Activated CD4-positive, alpha-beta memory T cell treated with anti-CD3 and anti-CD28 coated beads, Interleukin-2, amount 10 ng/mL, durations not matched to agents 7 days and 5 days (primary cell): ENCODE data around the gene SLC26A6. TPM values are rescaled to one million over a fixed set of nuclear protein-coding genes. Genes with fewer than 3 reads are reported as not detected.

Experiments used
- CTCF ChIA-PET: fragments of 350-600 bp; sonication (Branson Sonifier 250); formaldehyde crosslinking; loops from one replicate; lab custom pipeline; 2021; ENCODE audit warnings: antibody characterized with exemption, inconsistent platforms; lab: Charles Lee
- POLR2A ChIA-PET: fragments of 350-600 bp; sonication (Branson Sonifier 250); formaldehyde crosslinking; loops from one replicate; lab custom pipeline; 2021; ENCODE audit warnings: antibody characterized with exemption; lab: Charles Lee
- DNase-seq: peaks from one replicate; pipeline ENCODE4 v3.0.0-alpha.2; 2020
- H3K27ac Mint-ChIP-seq: one replicate; pipeline ENCODE4 v1.8.0; 2021; ENCODE audit warnings: mild to moderate bottlenecking, mixed read lengths
- H3K27me3 Mint-ChIP-seq: one replicate; pipeline ENCODE4 v1.8.0; 2021; ENCODE audit warnings: mixed read lengths
- H3K36me3 Mint-ChIP-seq: one replicate; pipeline ENCODE4 v1.8.0; 2021; ENCODE audit warnings: low read depth, mixed read lengths
- H3K4me1 Mint-ChIP-seq: one replicate; pipeline ENCODE4 v1.8.0; 2021; ENCODE audit warnings: mixed read lengths
- H3K4me3 Mint-ChIP-seq: one replicate; pipeline ENCODE4 v1.8.0; 2021; ENCODE audit warnings: mild to moderate bottlenecking, mixed read lengths
- H3K9me3 Mint-ChIP-seq: one replicate; pipeline ENCODE4 v1.8.0; 2021; ENCODE audit warnings: mixed read lengths
- total RNA-seq, 2 experiments: library from RNA; stranded (reverse); gene quantifications; one replicate each; pipeline ENCODE4 v1.2.3, GENCODE V29; 2021

Gene SLC26A6
- total RNA-seq = 10 to 100 TPM; 55.4 to 56.0 TPM

DNA sequence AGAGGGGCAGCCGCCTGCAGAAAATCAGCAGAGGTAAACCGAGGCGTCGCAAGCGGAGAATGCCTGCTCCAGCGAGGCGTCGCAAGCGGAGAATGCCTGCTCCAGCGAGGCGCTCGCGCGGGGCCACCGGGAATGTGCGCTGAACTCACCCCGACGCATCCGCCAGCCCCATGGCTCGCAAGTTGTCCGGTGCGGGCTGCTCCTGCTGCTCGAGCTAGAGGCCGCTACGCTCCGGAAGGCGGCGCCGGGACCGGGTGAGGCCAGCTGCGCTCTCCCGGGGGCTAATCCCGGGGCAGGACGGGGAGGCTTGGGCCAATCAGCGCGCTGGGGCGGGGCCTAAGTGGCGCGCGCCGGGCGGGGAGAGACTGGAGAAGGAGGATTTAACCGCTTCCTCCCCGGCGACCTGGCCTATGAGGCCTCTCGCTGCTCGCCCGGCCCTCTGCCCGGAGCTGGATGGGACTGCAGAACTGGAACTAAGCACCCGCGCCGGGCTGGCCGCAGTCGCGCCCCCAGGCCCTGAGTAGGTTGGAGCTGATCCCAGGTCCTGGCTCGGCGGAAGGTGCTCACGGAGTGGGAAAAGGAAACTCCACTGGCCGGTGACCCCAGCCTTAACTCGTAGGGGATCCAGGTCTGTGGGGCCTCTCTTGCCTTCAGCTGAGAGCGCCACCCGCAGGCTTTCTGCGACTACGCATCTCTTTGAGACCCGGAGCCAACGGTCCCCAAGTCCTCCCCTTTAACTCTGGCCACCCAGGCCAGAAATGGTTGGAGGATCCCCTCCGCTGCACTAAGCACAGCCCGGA lies at the start of gene SLC26A6:
Gene SLC26A6, minus strand, starts transcription at position 240 of the 800 bp plus-strand sequence. Its CDS starts 68 bp downstream, at position 172.
- peak; percentile 96 for DNase-seq
- H3K9me3 Mint-ChIP-seq = no peaks in the 10 kb centered on the region
- H3K27me3 Mint-ChIP-seq = no peaks in the 10 kb centered on the region
- peaks cover 11% of the 10 kb centered on the region for H3K36me3 Mint-ChIP-seq
- H3K4me1 Mint-ChIP-seq = peaks cover 31% of the 10 kb centered on the region
- H3K4me3 Mint-ChIP-seq = peak within 1 kb of the TSS; percentile 91
- peak within 1 kb of the TSS; percentile 87 for H3K27ac Mint-ChIP-seq
- ChIA-PET POLR2A (interaction anchor here (0.7 to 3.0 kb wide), 17 partner anchors 9 to 458 kb away, joined by 3 to 25 read pairs (median 5); partner anchors contain the start of genes CELSR3, IP6K2, PFKFB4 and QRICH1), CTCF (interaction anchor here (0.7 to 2.9 kb wide), 18 partner anchors 11 to 372 kb away, joined by 3 to 27 read pairs (median 4); partner anchors contain the start of genes CCDC51, CELSR3, NCKIPSD and PFKFB4)

GRCh38 chr3:48684480-48685143 lies 49.4 kb upstream of the SLC26A6 start:
- H3K27ac Mint-ChIP-seq = peak overlapping the region; percentile 80
- CTCF ChIA-PET = interaction anchor here (0.6 to 1.5 kb wide), 12 partner anchors 16 to 410 kb away, joined by 3 to 4 read pairs (median 3); partner anchors contain the start of gene PRKAR2A
- POLR2A ChIA-PET = interaction anchor here (0.6 to 2.2 kb wide), 9 partner anchors 9 to 361 kb away, joined by 3 to 7 read pairs (median 4); partner anchors contain the start of genes CELSR3, PRKAR2A and WDR6
- H3K36me3 Mint-ChIP-seq = peaks cover 55% of the 10 kb centered on the region
- H3K4me3 Mint-ChIP-seq = peak overlapping the region; percentile 90
- H3K4me1 Mint-ChIP-seq = peaks cover 42% of the 10 kb centered on the region
- no peaks in the 10 kb centered on the region for H3K27me3 Mint-ChIP-seq
- no peaks in the 10 kb centered on the region for H3K9me3 Mint-ChIP-seq
- DNase-seq = no peak

GRCh38 chr3:48684054-48684349 lies 48.7 kb upstream of the SLC26A6 start:
- DNase-seq = no peak
- H3K4me1 Mint-ChIP-seq = peaks cover 47% of the 10 kb centered on the region
- H3K9me3 Mint-ChIP-seq = no peaks in the 10 kb centered on the region
- H3K36me3 Mint-ChIP-seq = peaks cover 57% of the 10 kb centered on the region
- H3K4me3 Mint-ChIP-seq = peak overlapping the region; percentile 56
- ChIA-PET POLR2A (interaction anchor here (0.6 to 2.2 kb wide), 6 partner anchors 8 to 360 kb away, joined by 3 to 7 read pairs (median 4); partner anchors contain the start of genes PRKAR2A and WDR6), CTCF (interaction anchor here (0.8 to 1.5 kb wide), 6 partner anchors 18 to 410 kb away, joined by 3 to 4 read pairs (median 4); no protein-coding TSS in a partner anchor)
- no peak overlapping the region for H3K27ac Mint-ChIP-seq
- no peaks in the 10 kb centered on the region for H3K27me3 Mint-ChIP-seq

GRCh38 chr3:48682786-48683185 lies 47.5 kb upstream of the SLC26A6 start:
- H3K4me3 Mint-ChIP-seq = no peak overlapping the region
- ChIA-PET POLR2A (interaction anchor here (0.6 to 2.2 kb wide), 3 partner anchors 18 to 76 kb away, joined by 3 to 7 read pairs (median 3); no protein-coding TSS in a partner anchor), CTCF (interaction anchor here (0.7 kb wide), 1 partner anchor 33 kb away, joined by 3 read pairs; no protein-coding TSS in a partner anchor)
- H3K9me3 Mint-ChIP-seq = no peaks in the 10 kb centered on the region
- peaks cover 57% of the 10 kb centered on the region for H3K36me3 Mint-ChIP-seq
- no peak overlapping the region for H3K27ac Mint-ChIP-seq
- H3K4me1 Mint-ChIP-seq = peaks cover 51% of the 10 kb centered on the region
- DNase-seq = no peak
- no peaks in the 10 kb centered on the region for H3K27me3 Mint-ChIP-seq

DNA sequence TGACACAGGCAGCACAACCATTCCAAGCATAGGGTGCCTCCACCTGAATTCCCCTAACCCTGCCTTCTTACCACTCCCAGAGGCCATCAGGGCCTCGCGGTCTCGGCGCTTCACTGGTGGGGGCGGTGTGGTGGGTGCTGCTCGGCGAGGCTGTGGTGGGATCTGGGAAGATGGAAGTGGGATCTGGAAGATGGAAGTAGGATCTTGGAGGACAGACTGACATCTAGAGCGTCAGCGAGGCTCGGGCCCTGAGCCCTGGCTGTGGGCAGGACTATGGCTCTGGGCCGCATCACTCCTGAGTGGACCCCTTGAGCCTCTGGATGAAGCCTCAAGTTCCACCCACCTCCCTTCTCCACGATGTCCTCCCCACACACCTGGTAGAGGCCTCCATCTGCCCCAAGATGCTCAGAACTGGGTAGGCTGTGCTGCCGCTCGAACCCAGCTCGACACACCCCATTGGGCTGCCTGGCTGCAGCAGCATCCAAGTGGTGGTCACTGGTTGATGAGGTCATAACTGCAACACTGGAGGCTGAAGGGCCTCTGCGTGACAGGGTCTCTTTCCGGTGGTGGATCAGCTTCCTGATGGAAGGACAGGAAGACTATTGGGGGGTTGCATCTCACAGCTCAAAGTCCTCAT lies 46.8 kb upstream of the SLC26A6 start:
- DNase-seq = no peak
- peaks cover 51% of the 10 kb centered on the region for H3K4me1 Mint-ChIP-seq
- no peak overlapping the region for H3K4me3 Mint-ChIP-seq
- ChIA-PET CTCF (no interaction called here), POLR2A (no interaction called here)
- H3K27me3 Mint-ChIP-seq = no peaks in the 10 kb centered on the region
- no peak overlapping the region for H3K27ac Mint-ChIP-seq
- H3K9me3 Mint-ChIP-seq = no peaks in the 10 kb centered on the region
- peaks cover 60% of the 10 kb centered on the region for H3K36me3 Mint-ChIP-seq

GRCh38 chr3:48681541-48681880 lies 46.2 kb upstream of the SLC26A6 start:
- Mint-ChIP-seq H3K4me1 (peaks cover 49% of the 10 kb centered on the region), H3K27ac (no peak overlapping the region), H3K27me3 (no peaks in the 10 kb centered on the region), H3K36me3 (peaks cover 59% of the 10 kb centered on the region), H3K9me3 (no peaks in the 10 kb centered on the region), H3K4me3 (no peak overlapping the region)
- POLR2A ChIA-PET = interaction anchor here (1.0 kb wide), 1 partner anchor 19 kb away, joined by 3 read pairs; no protein-coding TSS in a partner anchor
- no peak for DNase-seq
- CTCF ChIA-PET = no interaction called here

DNA sequence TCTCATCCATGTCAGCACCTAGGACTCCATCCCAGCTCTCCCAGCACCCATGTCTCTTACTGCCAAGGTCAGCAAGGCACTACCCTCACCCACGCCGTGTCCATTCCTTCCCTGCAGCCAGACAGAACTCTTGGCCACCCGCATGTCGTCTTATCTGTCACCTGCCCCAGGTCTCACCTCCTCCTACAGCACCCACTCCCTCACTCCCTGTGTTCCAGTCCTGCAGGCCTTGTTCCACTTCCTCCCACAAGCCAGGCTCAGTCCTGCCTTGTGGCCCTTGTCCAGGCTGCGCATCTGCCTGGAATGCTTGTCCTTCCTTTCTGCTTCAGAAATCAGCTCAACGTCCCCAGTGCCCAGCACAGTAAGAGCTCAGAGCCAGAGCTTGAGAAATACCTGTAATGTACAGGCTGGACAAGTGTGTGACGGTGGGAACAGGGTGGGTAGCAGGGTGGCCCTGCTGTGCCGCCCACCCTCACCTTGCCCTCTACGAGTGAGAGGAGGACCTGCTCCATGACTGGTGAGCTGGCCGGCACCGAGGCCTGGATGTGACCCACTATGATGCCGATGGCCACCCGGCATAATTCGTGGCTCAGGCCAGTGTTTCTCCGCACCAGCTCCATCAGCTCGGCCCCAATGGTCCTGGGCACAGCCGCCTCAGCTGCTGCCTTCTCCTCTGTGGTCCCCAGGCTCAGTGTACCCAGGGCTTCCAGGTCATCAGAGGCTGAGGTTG lies 45.7 kb upstream of the SLC26A6 start:
- ChIA-PET CTCF (no interaction called here), POLR2A (interaction anchor here (1.0 kb wide), 1 partner anchor 19 kb away, joined by 3 read pairs; no protein-coding TSS in a partner anchor)
- Mint-ChIP-seq H3K9me3 (no peaks in the 10 kb centered on the region), H3K27me3 (no peaks in the 10 kb centered on the region), H3K36me3 (peaks cover 64% of the 10 kb centered on the region), H3K4me3 (no peak overlapping the region), H3K4me1 (peaks cover 44% of the 10 kb centered on the region), H3K27ac (peak overlapping the region; percentile 16)
- DNase-seq = no peak

DNA sequence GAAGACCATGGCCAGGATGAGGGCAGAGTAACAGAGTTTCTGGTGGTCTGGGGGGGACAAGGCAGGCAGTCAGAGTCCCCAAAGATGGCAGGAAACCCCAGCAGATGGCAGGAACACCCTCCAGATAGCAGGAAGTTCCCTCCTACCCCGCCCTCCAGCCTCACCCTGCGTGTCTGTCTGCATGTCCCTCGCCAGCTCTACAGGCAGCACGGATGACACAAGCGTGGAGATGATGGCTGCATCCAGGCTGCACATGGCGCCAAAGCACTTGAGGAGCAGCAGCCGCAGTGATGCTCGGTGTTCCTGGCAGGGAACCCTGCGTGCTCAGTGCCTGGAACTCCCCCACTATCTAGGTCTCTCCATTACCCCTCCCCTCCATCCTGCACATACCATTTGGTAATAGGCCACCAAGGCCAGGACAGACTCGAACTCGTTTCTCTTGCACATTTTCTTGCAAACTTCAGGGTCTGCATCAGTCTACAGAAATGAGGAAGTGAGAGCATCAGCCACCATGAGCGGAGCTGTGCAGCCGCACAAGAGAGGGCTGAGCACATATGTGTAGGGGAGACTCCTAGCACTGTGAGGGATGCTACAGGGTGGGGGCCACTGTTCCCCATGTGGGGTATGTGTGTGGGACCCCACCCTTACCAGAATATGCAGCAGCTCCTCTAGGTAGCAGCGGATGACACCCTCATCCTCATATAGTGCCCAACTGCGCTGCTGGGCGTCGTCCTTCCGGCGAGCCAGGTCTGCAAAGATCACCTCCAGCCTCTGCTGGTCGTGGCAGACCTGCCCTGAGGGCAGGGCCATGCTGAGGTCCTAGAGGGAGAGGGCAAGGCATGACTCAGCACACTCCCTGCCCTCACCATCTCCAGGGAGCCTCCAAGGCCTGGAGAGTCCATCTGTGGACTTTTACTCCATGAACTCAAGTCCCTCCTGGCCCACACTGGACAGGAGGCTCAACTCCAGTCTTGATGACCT lies 44.4 kb upstream of the SLC26A6 start:
- H3K27ac Mint-ChIP-seq = peak overlapping the region; percentile 59
- POLR2A ChIA-PET = no interaction called here
- CTCF ChIA-PET = no interaction called here
- peaks cover 69% of the 10 kb centered on the region for H3K36me3 Mint-ChIP-seq
- peaks cover 37% of the 10 kb centered on the region for H3K4me1 Mint-ChIP-seq
- no peaks in the 10 kb centered on the region for H3K9me3 Mint-ChIP-seq
- H3K27me3 Mint-ChIP-seq = no peaks in the 10 kb centered on the region
- H3K4me3 Mint-ChIP-seq = no peak overlapping the region
- no peak for DNase-seq

DNA sequence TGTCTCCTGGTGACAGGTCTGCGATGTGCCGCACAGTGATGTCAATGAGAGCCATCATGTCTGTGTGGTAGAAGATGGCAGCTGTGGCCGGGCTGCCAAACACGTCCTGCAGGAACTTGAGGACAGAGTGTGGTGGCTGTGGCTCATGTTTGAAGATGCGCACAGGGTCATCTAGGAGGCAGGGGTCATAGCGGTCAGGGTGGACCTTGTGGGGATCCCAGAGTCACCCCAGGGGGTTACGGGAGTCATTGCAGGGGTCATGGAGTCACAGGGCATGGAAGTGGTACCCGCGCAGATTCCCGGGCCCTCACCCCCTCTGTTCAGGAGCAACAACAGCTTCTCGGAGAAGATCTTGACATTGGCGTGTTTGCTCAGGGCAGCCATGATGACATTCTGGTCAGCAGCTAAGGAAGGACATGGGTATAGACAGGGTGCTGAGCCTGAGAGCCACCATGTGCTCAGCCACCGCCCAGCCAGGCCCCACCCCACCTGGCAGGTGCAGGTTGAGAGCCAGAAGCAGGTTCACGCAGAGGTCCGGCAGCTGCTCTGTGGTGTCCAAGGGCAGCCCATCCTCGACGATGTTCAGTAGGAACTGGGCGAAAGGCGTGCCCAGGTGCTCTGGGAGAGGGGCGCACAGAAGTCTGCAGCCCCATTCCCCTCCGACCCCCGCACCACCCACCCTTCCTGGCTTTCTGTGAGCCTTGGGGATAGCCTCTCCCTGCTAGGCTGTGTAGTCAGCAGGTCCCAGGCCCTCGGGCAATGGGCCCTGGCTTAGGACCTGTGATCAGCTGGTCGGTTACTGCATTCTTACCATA lies 43.5 kb upstream of the SLC26A6 start:
- peaks cover 68% of the 10 kb centered on the region for H3K36me3 Mint-ChIP-seq
- no peaks in the 10 kb centered on the region for H3K27me3 Mint-ChIP-seq
- no peaks in the 10 kb centered on the region for H3K9me3 Mint-ChIP-seq
- peak overlapping the region; percentile 36 for H3K27ac Mint-ChIP-seq
- ChIA-PET POLR2A (no interaction called here), CTCF (no interaction called here)
- DNase-seq = no peak
- H3K4me3 Mint-ChIP-seq = no peak overlapping the region
- peaks cover 29% of the 10 kb centered on the region for H3K4me1 Mint-ChIP-seq

DNA sequence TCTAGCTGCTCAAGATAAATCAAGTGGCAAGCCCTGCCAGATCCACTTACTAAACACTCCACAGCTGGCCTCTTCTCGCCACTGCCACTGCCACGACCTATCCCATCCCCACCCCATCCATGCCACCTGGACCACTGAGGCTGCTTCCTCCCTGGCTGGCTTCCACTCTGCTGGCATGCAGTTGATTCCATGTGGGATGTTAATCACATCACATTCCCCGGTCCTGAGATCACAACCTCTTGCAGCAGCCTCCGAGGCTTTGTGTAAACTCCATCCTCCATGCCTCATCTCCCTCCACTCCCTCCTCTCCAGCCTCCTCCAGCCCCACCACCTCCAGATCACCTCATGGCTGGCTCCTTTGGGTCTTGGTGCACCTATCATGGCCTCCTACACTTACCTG lies 42.8 kb upstream of the SLC26A6 start:
- H3K36me3 Mint-ChIP-seq = peaks cover 68% of the 10 kb centered on the region
- ChIA-PET CTCF (no interaction called here), POLR2A (no interaction called here)
- H3K4me3 Mint-ChIP-seq = no peak overlapping the region
- H3K27me3 Mint-ChIP-seq = no peaks in the 10 kb centered on the region
- H3K4me1 Mint-ChIP-seq = peaks cover 23% of the 10 kb centered on the region
- no peak for DNase-seq
- no peak overlapping the region for H3K27ac Mint-ChIP-seq
- H3K9me3 Mint-ChIP-seq = no peaks in the 10 kb centered on the region
